NCI-H82 (cell line): Measurements from ENCODE around the gene PSMB5.
A peak's percentile ranks its signal among the peaks of the same experiment; 100 is the strongest.

ENCODE experiments used
- DNase-seq: peaks from one replicate; lab custom pipeline; 2025; lab: John Stamatoyannopoulos, UW

PSMB5 gene

GRCh38 chr14:23043754-23044153 is 9.1 kb upstream of the PSMB5 start:
- DNase-seq = no peak

GRCh38 chr14:23043145-23043544 is 8.4 kb upstream of the PSMB5 start:
- no peak for DNase-seq

DNA sequence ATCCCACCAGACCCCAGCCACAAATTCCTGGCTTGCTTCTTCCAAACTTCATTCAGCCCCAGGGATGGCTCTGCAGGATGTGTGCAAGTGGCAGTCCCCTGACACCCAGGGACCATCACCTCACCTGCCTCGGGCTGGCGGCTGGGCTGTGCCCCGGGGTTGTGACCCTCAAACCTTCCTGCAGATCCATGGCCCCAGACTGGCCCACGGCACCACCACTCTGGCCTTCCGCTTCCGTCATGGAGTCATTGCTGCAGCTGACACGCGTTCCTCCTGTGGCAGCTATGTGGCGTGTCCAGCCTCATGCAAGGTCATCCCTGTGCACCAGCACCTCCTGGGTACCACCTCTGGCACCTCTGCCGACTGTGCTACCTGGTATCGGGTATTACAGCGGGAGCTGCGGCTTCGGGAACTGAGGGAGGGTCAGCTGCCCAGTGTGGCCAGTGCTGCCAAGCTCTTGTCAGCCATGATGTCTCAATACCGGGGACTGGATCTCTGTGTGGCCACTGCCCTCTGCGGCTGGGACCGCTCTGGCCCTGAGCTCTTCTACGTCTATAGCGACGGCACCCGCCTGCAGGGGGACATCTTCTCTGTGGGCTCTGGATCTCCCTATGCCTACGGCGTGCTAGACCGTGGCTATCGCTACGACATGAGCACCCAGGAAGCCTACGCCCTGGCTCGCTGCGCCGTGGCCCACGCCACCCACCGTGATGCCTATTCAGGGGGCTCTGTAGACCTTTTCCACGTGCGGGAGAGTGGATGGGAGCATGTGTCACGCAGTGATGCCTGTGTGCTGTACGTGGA is 7.7 kb upstream of the PSMB5 start, which contains the start of gene PSMB11:
TSS of gene PSMB11 (plus strand) at position 51 of the 804 bp plus-strand sequence. CDS start at position 65, 14 bp downstream.
- no peak for DNase-seq

- DNase-seq = no peak
These were observed 7.0 kb upstream of the PSMB5 start for GRCh38 chr14:23041729-23042128.

GRCh38 chr14:23040100-23040499 is 5.4 kb upstream of the PSMB5 start:
- DNase-seq = no peak

DNA sequence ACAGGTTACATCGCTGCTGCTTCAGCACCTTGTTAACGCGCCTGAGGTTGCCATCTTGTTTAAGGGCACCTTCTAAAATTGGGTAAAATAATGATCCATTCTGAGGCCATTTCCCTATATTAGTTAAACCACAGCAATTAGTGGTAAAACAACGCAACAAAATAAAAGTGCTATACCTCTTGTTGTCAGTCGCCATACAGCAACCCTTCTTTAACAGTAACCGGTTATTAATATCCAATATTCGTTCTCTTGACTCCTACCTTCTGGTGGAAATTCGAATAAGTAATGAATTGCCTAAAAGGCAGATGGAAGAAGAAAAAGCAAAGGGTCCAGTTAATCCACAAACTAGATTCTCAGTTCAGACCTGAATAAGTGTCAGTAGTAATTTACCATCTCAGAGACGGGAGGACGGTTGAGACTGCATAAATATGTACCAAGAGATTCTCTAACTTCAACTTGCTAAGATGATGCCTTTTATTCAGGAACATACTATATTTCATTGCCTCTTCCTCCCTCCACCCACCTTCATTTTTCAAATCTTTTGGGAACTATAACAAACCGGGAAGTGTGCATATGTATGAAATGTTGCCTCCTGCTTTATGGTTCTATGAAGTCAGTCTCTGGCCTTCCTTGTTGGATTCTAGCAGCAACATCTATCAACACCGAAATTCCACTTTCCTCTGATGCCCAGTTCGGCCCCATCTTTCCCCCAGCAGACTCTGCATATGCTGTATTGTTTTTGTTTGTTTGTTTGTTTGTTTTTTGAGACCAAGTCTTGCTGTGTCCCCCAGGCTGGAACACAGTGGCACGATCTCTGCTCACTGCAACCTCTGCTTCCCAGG is 824 bp upstream of the PSMB5 start:
- no peak for DNase-seq

- no peak for DNase-seq
These were observed 751 bp downstream of the PSMB5 start for GRCh38 chr14:23033801-23034497.

DNA sequence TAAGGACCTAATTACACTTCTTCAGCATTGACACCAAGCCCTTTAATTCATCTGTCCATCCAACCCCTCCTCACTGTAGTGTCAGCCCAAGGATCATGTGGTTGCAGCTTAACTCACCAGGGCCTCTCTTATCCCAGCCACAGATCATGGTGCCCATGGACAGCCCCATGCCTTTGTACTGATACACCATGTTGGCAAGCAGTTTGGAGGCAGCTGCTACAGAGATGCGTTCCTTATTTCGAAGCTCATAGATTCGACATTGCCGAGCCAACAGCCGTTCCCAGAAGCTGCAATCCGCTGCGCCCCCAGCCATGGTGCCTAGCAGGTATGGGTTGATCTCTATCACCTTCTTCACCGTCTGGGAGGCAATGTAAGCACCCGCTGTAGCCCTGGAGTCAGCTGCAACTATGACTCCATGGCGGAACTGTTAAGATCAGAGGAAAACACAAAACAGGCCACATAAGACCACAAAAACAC is 1.4 kb downstream of the PSMB5 start:
- no peak for DNase-seq

GRCh38 chr14:23030936-23031335 is 3.8 kb downstream of the PSMB5 start:
- DNase-seq = no peak

GRCh38 chr14:23028799-23029198 is 5.9 kb downstream of the PSMB5 start:
- no peak for DNase-seq

DNA sequence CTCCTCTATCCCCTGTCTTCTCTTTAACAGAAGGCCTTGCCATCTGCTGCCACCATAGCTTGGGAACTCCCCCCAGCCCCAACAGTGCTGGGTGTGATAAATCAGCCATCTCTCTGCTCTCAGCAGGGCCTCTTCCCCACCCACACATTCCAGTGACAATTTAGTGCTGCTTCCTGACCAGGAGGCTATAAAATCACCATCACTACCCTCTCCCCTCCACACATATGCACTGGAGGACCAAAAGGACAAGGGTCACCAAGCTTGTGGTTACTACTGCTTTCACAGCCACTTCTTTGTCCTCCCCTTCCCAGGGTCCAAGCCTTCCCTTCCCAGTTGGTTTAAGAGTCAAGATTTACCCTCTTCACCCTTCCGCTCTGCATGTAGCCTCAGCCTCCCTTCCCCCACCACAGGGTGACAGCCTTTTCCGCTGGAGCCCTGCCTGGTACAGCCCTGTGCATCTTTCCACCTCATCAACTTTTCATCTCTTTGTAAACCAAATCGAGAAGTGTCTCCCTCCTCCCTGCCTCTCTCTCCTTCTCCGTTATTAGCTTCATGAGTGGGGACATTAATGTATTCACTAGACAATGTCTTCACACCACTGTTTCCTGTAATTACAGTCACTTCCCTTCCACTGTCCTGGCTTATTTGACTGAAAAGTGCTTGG is 9.4 kb downstream of the PSMB5 start:
- DNase-seq = peak; percentile 96

GRCh38 chr14:23024612-23025075 is 10.1 kb downstream of the PSMB5 start:
- peak; percentile 97 for DNase-seq

DNA sequence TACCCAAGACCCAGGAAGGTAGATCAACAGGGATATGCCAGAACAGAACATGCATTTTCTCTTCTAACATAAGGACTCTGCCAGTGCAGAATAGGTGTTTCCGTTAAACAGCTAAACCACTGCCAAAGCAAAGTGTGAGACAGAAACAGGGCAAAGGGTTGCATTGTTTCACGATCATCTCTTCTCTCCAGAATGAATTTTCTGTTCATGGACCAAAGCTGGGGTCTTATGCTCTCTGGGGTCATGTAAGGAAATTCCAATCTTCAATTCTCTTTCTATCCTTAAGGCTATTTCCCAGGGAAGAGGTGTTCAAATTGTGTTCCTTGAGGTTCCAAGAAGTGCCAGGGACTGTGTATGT is 10.9 kb downstream of the PSMB5 start:
- DNase-seq = no peak

GRCh38 chr14:23023022-23023794 is 11.5 kb downstream of the PSMB5 start:
- peak; percentile 95 for DNase-seq

GRCh38 chr14:23021889-23022442 is 12.7 kb downstream of the PSMB5 start:
- DNase-seq = peak; percentile 49

GRCh38 chr14:23021434-23021833 is 13.3 kb downstream of the PSMB5 start:
- DNase-seq = peak; percentile 26

DNA sequence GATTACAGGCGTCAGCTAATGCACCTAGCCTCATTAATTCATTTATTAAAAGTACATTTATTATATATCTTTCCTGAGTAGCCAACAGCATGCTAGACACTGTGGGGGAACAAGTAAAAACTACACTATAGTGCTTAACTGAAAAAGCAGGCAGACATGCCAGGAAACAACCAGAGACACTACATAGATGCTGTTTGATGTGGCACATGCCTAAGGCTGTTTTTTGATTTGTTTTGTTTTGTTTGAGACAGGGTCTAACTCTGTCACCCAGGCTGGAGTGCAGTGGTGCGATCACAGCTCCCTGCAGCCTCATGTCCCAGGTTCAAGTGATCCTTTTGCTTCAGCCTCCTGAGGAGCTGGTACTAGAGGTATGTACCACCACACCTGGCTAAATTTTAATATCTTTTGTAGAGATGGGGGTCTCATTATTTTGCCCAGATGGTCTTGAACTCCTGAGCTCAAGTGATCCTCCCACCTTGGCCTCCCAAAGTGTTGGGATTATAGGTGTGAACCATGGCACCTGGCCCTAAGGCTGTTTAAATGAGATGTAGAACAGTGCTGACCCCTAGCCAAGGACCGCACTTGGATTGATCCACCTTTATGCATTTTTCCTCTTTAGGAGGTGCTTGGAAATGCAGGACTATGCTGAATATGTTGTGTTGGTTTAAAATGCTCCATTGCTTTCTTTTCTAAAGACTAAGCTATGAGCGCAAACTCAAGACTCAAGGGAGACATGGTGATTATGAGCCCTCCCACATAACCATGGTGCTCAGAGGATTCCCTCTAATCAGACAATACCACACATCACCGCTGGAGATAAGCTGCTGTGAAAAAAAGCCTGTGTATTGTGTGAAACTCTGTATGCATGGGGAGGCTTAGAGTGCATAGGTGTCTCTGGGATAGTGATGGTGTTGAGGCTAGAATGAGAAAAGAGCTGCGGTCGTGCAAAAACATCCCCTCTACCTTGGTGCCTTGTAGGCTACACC is 14.3 kb downstream of the PSMB5 start:
- peak; percentile 79 for DNase-seq

GRCh38 chr14:23018107-23018506 is 16.6 kb downstream of the PSMB5 start:
- no peak for DNase-seq

GRCh38 chr14:23017091-23017490 is 17.6 kb downstream of the PSMB5 start:
- no peak for DNase-seq
